GM21423 (cell line): ENCODE results near the gene PTCD1.

Experiments used
- ATAC-seq: cut with Tn5 transposase; IDR thresholded peaks from one replicate; pipeline ENCODE4 v1.9.1; 2021; ENCODE audit warnings: mild to moderate bottlenecking, moderate library complexity; ENCODE audit not compliant: unreplicated experiment

PTCD1 gene

GRCh38 chr7:99409806-99410205 is 28.8 kb downstream of the PTCD1 start:
- ATAC-seq = no peak

- ATAC-seq = peak; percentile 8
Measured at GRCh38 chr7:99409192-99409572, 29.4 kb downstream of the PTCD1 start.

- ATAC-seq = peak; percentile 76
Measured at GRCh38 chr7:99408379-99409191, 30.0 kb downstream of the PTCD1 start, which contains the start of the genes BUD31 and PDAP1. TSS of gene BUD31 (plus strand) at chr7:99408969. CDS start at chr7:99411093, 2,124 bp downstream. TSS of gene PDAP1 (minus strand) at chr7:99408597. CDS start at chr7:99408548, 49 bp downstream.

DNA sequence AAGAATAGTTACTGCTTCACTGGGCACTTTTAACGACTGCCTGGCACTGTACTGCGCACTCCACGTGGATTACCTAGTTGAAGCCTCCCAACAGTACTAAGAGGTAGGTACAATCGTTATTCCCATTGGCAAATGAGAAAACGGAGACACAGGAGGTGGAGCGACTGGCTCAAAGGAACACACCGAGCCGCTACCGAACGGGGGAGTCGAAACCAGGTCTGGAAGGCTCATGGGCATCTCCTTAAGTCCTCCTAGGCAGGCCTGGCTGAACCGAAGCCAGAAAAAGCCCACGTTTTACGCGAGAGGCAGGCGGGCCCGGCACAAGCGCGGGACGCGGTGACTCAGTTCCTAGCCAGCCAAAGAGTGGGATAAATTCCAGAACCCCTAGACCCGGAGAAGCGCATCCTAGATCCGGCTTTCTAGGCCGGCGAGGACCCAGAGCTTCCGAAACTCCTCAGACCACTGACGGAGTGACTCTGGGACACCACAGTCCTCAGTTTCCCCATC is 30.7 kb downstream of the PTCD1 start:
- no peak for ATAC-seq

GRCh38 chr7:99406557-99406956 is 32.0 kb downstream of the PTCD1 start:
- no peak for ATAC-seq

GRCh38 chr7:99404977-99405320 is 33.6 kb downstream of the PTCD1 start:
- no peak for ATAC-seq

GRCh38 chr7:99404235-99404976 is 34.2 kb downstream of the PTCD1 start:
- no peak for ATAC-seq

- ATAC-seq = no peak
Measured at GRCh38 chr7:99403764-99404163, 34.8 kb downstream of the PTCD1 start.

GRCh38 chr7:99402854-99403253 is 35.7 kb downstream of the PTCD1 start:
- ATAC-seq = no peak

DNA sequence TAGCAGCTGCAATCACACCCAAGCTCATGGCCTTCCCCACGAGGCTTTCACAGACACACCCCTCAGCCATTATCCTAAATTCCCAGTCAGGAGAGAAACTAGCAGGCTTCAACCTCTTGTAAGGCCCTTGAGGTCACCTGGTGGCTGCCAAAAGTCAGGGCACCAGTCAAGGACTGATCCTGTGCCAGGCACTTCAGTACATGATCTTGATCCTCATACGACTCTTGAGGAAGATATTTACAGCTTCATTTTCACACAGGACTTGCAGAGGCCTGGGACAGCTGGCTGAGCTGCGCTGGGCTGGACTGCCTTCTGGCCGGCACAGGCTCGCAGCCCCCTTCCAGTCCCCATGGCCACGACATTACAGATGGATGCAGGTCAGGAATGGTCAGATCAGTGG is 39.0 kb downstream of the PTCD1 start:
- no peak for ATAC-seq

- ATAC-seq = no peak
Measured at GRCh38 chr7:99398891-99399445, 39.6 kb downstream of the PTCD1 start.

DNA sequence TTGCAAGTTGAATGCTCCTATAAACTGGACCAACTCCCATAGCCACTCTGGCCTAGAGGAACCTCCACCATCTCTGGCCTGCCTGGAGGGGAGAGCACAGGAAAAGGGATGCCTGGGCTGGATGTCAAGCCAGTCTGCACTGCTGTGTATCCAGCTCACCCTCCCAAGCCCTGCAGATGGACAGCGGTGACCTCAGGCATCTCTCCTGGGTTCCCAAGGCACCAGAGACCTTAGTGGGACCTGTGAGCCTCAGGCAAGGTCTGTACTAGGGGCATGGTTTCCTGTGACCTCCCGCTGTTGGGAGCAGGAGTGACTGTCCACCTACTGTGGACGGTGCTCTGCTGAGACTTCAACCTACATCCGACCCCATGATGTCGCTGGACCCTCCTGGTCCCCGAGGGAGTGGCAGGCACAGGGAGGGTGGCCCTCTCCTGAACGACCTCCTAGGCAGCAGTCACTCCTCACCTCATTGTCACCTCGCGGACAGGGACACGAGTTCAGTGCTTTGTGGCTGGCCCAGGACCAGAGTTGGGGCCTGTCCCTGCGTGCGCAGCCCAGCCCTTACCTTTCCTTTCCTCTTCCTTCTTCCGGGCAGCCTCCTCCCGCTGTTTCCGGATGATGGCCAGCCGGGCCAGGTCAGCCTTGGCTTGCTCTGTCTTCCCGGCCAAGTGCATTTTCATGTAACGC is 41.2 kb downstream of the PTCD1 start:
- ATAC-seq = no peak

DNA sequence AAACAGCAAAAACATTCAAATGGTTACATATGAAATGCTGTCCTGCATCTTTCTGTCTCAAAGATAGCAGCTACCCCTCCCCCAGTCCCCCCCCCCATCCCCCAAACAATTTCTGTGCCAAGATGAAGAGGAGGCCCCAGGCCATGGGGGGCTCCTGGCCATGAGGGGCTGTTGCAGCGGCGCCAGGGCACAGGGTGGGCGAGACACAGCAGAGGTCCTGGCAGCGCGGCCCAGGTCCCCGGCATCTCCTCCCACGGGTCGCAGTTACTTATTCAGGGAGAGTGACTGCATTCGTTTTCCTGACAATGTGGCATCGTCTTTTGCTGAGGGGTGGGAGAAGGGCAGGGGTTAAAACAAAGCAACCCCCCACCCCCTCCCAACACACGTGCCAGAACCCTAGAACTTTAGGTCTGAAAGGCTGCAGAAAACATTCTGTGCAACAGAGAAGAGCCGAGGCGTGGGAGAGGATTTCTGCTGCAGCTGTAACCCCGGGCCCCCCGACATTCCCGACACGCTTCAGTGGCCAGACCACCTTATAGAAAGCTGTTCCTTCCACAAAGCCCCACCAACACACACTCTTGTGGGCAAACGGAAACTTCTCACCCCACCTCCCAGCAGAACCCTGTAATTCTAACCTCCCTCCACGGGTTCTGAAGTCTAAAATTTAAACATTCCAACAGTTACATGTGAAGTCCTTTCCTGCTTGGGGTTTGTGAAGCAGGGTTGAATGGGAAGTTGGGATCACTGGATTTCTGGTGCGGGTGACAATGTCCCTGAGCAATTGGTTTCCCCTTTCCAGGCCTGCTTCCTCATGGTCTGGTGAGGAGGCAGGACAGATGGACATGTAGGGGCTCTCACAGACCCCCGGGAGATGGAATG is 41.9 kb downstream of the PTCD1 start:
- no peak for ATAC-seq

- ATAC-seq = no peak
Measured at GRCh38 chr7:99395616-99396327, 42.8 kb downstream of the PTCD1 start.

DNA sequence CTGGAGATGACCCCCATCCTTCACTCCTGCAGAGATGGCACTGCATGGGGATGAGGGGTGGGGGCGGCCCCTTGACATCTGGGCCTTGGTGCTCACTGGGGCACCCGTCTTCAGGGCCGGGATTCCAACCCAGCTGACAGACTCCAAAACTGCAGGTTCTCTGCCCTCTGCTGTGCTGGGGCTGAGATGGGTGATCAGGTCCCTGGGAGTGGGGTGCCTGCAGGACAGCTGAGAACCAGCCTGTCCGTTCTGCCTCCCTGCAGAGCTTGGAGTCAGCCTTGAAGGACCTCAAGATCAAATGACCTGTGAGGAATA is 44.5 kb downstream of the PTCD1 start:
- no peak for ATAC-seq

- peak; percentile 21 for ATAC-seq
Measured at GRCh38 chr7:99393355-99394187, 45.0 kb downstream of the PTCD1 start.

DNA sequence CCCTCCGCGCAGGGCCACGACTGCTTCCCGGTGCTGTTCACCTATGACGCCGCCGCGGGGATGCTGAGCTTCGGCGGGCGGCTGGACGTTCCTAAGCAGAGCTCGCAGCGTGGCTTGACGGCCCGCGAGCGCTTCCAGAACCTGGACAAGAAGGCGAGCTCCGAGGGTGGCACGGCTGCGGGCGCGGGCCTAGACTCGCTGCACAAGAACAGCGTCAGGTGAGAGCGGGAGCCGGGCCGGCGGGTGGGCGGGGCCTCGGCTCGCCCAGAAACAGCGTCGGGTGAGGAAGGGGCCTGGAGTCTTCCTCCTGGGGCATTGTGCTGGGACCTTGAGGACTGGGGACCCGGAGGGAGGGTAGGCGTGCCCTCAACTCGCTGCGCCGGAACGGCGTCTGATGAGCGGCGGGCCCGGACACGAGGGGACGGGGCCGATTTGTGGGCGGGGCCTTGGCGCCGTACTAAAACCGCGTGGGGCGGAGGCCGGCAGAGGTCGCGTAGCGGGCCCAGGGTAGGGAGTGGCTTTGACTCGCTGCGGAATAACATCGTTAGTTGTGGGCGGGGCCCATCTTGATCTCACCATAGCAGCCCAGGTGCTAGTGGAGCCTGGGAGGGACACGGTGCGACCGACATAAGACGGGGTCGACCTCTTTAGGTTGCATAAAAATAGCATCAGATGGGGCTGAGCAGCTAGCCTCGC is 45.8 kb downstream of the PTCD1 start:
- peak; percentile 47 for ATAC-seq

DNA sequence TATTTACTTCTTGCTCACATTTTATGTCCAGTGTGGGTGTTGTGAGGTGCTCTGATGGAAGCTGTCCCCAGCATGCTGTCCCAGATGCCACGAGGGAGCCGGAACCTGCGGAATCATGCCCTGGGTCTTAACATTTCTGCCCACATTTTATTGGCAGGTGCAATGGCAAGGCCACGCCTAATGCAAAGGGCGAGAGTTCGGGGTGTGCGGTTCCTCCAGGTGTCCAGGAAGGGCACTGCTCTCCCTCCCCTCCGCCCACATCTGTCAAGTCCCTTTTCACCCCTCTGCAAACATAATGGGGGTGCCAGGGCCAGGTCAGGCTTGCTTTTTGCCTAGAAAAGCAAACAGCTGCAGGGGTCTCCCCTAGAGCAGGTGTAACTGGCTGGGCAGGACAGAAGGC is 46.6 kb downstream of the PTCD1 start:
- ATAC-seq = no peak
